GM12892 (cell line): ENCODE results near the gene ADARB2.

ENCODE experiments used
- POLR2A ChIP-seq: IDR thresholded peaks from 2 replicates; pipeline ENCODE4 v1.6.1; 2011; ENCODE audit warnings: low read depth, low read length, control low read depth
- TAF1 ChIP-seq: IDR thresholded peaks from 2 replicates; pipeline ENCODE4 v1.6.1; 2011; ENCODE audit warnings: low read depth, mild to moderate bottlenecking, control low read depth, low read length, borderline replicate concordance

DNA sequence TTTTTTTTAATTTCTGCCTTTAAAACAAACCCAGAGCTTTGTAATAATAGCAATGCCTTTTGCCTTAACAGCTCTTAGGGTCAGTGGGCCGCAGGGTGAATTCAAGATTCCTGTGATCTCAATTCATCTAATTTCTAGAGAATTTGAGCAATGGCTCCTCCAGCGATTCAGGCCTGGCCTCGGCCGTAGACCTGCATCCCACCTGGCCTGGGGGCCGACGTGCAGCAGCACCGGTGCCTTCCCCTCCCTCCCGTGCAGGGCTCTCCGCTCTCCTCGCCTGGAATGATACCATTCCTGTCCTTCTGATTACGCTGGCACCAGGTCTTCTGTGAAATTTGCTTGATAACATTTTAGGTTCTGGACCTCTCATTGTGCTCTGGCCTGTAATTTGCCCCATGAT, 172.5 kb downstream of the ADARB2 start:
- no peak for TF ChIP-seq POLR2A
- no peak for TF ChIP-seq TAF1
